ENCODE results near the gene MRGPRX3.
"Not testable (repeated sequence)": the region's sequence is repeated elsewhere in the genome, so short reads cannot be mapped to it uniquely, and the experiment has no call there.

MRGPRX3 gene

DNA sequence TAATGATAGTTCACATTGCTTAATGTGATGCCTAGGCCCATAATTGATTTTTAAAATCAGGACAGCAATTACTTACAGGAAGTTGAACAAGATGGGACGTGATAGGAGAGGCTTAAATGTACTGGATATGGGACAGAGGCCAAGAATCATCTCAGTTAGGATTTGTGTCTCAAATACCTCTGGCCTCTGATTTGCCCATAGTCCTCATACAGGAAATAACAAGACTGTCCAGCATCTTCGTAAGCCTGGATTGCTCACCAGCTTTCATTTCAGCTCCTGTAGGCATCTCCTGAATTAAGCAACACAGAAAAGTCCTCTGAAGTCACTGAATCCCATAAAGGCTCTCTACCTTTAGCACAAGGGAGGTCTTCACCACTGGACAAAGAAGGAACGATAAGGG, at the start of gene MRGPRX3:
Gene MRGPRX3 (plus strand): TSS at position 231 of the 400 bp plus-strand sequence. CDS start 4,632 bp downstream, outside the sequence.
- DNase-seq = no peak
- intact Hi-C loops (cut with DNase I) = no loop called here

- intact Hi-C loops (cut with DNase I) = no loop called here
- no peak for DNase-seq
Measured at GRCh38 chr11:18088366-18088765, 44.0 kb upstream of the MRGPRX3 start.

GRCh38 chr11:18088966-18089365, 43.4 kb upstream of the MRGPRX3 start:
- intact Hi-C loops (cut with DNase I) = no loop called here
- DNase-seq = no peak

DNA sequence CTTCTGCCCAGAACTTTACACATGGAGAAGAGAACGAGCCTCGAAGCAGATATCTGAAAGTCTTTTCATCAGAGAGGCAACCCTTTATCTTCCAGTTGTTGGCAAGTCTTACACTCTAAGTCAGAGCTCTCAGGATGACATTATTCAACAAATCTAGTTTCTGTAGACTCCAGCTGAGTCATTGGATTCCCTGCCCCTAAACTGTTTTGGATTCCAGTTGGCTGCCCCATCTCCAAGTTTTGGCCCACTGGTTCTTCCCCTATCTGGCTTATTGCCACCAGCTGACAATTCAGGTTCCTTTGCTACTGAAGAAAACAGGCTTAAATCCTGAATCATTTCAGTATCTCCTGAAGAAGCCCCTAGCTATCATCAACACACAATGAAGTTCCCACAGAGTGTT, 40.6 kb upstream of the MRGPRX3 start:
- peak in 1 of 42 donors; percentile 55 for DNase-seq
- intact Hi-C loops (cut with DNase I) = no loop called here

DNA sequence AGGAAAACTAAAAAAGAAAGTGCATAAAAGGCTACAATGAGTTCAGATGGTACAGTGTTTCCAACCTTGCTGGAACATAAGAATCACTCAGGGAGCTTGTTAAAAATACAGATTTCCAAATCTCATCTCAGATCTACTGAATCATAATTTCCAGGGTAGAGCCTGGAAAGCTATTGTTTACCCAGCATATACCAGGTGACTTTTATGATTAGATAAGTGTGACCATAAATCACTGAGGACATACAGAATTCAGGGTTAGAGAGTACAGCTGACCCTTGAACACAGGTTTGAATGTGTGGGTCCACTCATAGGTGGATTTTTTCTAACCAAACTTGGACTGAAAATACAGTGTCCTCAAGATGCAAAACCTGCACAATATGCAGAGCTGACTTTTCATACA, 38.4 kb upstream of the MRGPRX3 start:
- no peak for DNase-seq
- intact Hi-C loops (cut with DNase I) = no loop called here

DNA sequence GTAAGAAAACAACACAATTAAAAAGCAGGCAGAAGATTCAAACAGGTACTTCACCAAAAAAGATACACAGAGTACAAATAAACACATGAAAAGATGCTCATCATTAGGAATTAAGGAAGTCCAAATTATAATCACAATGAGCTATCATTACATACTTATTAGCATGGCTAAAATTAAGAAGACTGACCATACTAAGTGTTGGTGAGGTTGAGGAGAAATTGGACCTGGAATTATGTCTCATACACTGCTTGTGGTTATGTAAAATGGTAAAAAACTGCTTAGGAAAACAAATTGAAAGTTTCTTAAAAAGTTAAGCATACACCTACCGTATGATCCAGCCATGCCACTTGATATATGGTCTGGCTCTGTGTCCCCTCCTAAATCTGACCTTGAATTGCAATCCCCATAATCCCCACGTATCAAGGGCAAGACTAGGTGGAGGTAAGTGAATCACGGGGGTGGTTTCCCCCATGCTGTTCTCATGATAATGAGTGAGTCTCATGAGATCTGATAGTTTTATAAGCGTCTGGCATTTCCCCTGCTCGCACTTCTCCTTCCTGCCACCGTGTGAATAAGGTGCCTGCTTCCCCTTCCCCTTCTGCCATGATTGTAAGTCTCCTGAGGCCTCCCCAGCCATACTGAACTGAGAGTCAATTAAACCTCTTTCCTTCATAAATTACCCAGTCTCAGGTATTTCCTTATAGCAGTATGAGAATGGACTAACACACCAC, 31.3 kb upstream of the MRGPRX3 start:
- no peak for DNase-seq
- intact Hi-C loops (cut with DNase I) = no loop called here

- intact Hi-C loops (cut with DNase I) = loop anchor here (5.0 kb wide), 1 partner anchor 93 kb away; the partner anchor contains the start of gene SERGEF
- no peak for DNase-seq
Measured at GRCh38 chr11:18105086-18105801, 27.1 kb upstream of the MRGPRX3 start.

DNA sequence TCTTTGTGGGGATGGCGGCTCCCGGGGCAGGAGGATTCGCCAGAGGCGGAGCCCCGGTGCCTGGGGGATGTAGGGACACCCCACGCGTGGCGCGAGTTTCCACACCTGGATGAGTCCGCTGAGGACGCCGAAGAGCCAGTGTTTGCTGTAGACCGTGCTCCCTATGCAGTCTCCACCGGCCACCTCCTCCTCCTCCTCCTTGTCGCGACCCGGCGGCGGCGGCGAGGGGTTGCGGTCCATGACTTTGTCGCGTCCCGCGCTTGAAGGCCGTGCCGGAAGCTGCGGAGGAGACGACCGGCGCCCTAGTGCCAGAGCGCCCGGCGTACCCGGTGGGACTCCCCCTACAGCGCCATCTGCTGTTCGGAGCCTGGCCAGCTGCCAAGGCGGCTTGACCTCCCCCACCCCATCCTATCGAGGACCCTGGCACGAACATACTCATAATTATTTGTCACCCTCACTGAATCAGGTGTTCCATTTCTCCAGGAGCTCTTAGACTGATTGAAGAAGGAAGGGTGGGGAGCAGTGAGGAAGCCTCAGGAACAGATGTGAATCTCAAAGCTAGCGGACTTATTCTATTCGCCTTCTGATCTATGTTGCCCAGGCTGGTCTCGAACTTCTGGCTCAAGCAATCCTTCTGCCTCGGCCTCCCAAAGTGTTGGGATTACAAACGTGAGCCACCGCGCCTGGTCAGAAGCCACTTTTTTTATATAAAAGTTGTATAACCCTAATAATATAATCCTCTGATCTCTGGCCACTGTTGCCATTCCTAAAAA, 26.4 kb upstream of the MRGPRX3 start, which contains the start of gene SAAL1:
Gene SAAL1 (minus strand): TSS at position 281 of the 773 bp plus-strand sequence. CDS start 41 bp downstream, at position 240.
- intact Hi-C loops (cut with DNase I) = loop anchor here (5.0 kb wide), 1 partner anchor 94 kb away; the partner anchor contains the start of gene SERGEF
- peak; percentile 69 to 96 (median 90) for DNase-seq

- intact Hi-C loops (cut with DNase I) = loop anchor here (5.0 kb wide), 1 partner anchor 94 kb away; the partner anchor contains the start of gene SERGEF
- no peak for DNase-seq
Measured at GRCh38 chr11:18106688-18107087, 25.7 kb upstream of the MRGPRX3 start.

DNA sequence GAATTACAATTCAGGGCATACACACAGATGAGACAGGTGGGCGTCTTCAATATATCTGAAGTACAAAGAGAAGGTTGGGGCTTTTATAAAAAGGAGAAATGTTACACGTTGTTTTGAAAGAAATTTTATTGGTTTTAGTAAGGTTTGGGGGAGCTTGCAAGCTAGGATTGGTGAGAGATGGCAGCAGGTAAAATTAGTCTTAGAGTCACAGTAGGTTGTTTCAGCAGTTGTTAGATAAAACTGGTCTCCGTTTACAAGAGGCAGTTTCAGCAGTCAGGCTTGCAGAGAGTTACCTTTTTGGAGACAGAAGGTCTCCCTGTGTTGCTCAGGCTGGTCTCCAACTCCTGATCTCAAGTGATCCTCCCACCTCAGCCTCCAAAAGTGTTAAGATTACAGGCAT, 24.1 kb upstream of the MRGPRX3 start:
- intact Hi-C loops (cut with DNase I) = loop anchor here (5.0 kb wide), 1 partner anchor 96 kb away; the partner anchor contains the start of gene SERGEF
- DNase-seq = no peak

DNA sequence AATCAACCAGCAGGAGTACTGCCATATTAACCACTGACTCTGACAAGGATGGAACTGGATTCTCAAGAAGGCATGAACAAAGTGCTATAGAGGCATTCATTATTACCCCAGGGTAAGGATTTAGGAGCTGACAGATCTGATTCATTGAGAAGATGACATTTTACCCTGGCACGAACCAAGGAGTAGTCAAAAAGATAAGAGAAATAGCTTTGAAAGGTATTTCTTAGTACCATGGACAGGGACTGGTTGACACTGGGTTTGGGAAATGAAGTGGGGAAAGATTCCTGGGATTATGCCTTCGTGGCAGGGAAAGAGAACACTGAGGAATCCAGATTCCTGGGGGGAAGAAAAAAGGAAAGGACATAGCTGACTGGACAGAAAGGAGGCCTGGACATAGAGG, 21.4 kb upstream of the MRGPRX3 start:
- no peak for DNase-seq
- intact Hi-C loops (cut with DNase I) = no loop called here

GRCh38 chr11:18115360-18116127, 16.8 kb upstream of the MRGPRX3 start:
- intact Hi-C loops (cut with DNase I) = no loop called here
- DNase-seq = peak in 41 of 42 donors; percentile 12 to 88 (median 71)

- intact Hi-C loops (cut with DNase I); DNase-seq: not testable (repeated sequence)
Measured at GRCh38 chr11:18121331-18121828, 11.0 kb upstream of the MRGPRX3 start.

DNA sequence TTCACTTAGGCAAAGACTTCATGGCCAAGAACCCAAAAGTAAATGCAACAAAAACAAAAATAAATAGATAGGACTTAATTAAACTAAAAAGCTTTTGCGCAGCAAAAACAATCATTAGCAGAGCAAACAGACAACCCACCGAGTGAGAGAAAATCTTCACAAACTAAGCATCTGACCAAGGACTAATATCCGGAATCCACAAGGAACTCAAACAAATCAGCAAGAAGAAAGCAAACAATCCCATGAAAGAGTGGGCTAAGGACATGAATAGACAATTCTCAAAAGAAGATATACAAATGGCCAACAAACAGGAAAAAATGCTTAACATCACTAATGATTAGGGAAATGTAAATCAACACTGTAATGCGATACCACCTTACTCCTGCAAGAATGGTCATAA, 1.3 kb upstream of the MRGPRX3 start:
- intact Hi-C loops (cut with DNase I); DNase-seq: not testable (repeated sequence)

DNA sequence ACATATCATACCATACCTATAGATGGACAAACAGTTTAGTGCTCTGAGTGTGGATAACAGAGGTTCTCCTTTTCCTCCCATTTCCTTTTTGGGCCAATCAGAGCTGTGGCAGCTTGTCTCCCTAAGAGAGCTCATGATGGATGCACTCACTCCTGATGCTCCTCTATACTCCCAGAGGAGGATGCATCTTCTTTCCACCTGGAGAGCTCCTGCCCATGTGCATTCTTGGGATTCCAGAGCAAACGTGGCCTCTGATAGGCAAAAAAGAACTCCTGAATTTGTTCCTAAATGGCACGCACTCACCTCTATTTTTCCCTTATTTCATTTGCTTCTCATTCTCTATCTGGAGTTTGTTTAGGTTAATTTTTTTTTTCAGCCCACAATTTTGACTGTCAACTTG, 2.9 kb downstream of the MRGPRX3 start:
- DNase-seq = no peak

GRCh38 chr11:18137186-18137800, 4.9 kb downstream of the MRGPRX3 start:
- DNase-seq = no peak
- intact Hi-C loops (cut with DNase I) = no loop called here

More for the DNA sequence above, 2.9 kb downstream of the MRGPRX3 start:
- intact Hi-C loops (cut with DNase I) = no loop called here

DNA sequence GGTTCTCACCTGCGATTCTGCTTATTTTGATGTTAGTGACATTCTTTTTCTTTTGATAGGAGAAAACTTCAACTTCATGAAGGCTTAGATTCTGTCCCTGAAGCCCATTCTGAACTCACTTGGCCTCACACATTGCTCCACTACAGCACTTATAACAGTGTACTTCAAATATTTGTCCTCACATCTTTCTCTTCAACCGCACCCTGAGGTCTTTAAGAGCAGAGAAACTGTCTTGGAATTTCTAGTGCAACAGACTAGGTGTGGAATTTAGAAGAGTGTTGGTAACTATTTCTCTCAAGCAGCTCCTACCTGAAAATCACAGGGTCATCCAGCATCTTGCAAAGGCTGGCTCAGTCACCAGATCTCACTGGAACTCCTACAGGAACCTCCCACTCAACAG, 7.8 kb downstream of the MRGPRX3 start:
- intact Hi-C loops (cut with DNase I) = no loop called here

DNA sequence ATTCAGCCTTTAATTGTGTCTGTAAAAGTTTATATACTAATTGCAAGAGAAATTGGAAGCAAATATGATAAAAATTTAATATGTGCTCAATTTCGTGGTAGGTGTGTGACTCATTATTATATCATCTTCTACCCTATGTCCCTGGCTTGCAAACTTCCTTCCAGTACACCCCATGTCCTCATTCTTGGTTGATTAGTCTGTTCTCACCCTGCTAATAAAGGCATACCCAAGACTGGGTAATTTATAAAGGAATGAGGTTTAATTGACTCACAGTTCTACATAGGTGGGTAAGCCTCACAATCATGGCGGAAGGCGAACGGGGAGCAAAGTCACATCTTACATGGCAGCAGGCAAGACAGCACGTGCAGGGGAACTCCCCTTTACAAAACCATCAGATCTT, 11.9 kb downstream of the MRGPRX3 start:
- intact Hi-C loops (cut with DNase I) = no loop called here
- DNase-seq = no peak

More for the DNA sequence above, 7.8 kb downstream of the MRGPRX3 start:
- no peak for DNase-seq
